ENCODE data around the gene SERPINB4.
"Not testable (repeated sequence)": the region's sequence is repeated elsewhere in the genome, so short reads cannot be mapped to it uniquely, and the experiment has no call there.

Gene SERPINB4

GRCh38 chr18:63644142-63644541 is at the start of gene SERPINB4:
TSS of gene SERPINB4 (minus strand) at chr18:63644256. CDS start at chr18:63643577, 679 bp downstream.
- not testable (repeated sequence) for DNase-seq

DNA sequence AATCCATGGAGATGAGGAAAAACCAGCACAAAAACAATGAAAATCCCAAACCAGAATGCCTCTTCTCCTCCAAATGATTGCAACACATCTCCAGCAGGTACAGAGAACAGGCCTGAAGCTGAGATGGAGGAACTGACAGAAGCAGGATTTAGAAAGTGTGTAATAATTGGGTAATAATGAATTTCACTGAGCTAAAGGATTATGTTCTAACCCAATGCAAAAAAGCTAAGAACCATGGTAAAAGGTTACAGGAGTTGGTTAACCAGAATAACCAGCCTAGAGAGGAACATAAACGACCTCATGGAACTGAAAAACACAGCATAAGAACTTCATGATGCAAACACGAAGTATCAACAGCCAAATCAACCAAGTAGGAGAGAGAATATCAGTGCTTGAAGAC is 45.0 kb upstream of the SERPINB4 start:
- no peak for DNase-seq

GRCh38 chr18:63686871-63687270 is 42.8 kb upstream of the SERPINB4 start:
- no peak for DNase-seq

GRCh38 chr18:63684718-63685117 is 40.7 kb upstream of the SERPINB4 start:
- DNase-seq, result no peak

- no peak for DNase-seq
These were observed 39.8 kb upstream of the SERPINB4 start for GRCh38 chr18:63683890-63684289.

- peak; percentile 98 for DNase-seq
These were observed 39.1 kb upstream of the SERPINB4 start for GRCh38 chr18:63683152-63683551.

GRCh38 chr18:63681449-63682340 is 37.6 kb upstream of the SERPINB4 start:
- DNase-seq, result no peak

DNA sequence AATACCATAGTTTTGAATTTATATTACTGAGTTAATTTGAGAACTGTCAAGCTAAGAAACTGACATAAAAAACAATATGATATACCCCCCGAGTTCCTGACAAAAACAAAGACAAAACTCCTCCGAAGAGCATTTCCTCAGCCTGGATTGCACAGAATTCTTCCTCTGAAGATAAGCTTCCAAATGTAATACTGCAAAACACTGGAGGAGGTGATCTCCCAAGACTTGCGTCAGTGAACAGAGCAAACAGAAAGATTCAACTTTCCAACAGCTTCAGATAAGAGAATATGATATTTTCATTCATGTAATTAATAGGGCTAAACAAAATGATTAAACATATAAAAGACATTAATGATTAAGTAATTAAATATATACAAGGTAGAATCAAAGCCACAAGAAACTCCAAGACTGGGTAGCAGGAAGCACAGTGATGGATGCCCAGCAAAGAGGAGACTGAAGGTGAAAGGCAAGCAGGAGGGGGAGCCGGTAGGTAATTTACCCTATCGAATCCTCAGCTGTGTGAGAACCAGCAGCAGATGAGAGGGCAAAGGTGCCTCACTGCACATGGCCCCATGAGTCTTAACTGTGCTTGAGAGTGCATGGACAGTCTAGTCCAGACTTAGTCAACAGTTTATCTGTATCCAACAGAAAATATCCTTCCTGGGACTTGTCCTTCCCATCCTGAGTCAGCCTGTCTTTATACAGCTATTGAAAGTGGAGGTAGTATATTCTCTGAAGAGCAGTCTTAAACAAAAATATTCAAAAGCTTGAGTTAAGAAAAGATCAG is 36.0 kb upstream of the SERPINB4 start:
- no peak for DNase-seq

- DNase-seq, result peak; percentile 42
These were observed 33.6 kb upstream of the SERPINB4 start for GRCh38 chr18:63677500-63678225.

GRCh38 chr18:63676526-63677323 is 32.7 kb upstream of the SERPINB4 start:
- DNase-seq, result no peak

GRCh38 chr18:63664571-63664970 is 20.5 kb upstream of the SERPINB4 start:
- no peak for DNase-seq

- not testable (repeated sequence) for DNase-seq
These were observed 17.7 kb upstream of the SERPINB4 start, which contains the start of gene SERPINB3 for GRCh38 chr18:63661750-63662149. TSS of gene SERPINB3 (minus strand) at chr18:63661893. CDS start at chr18:63661216, 677 bp downstream.

DNA sequence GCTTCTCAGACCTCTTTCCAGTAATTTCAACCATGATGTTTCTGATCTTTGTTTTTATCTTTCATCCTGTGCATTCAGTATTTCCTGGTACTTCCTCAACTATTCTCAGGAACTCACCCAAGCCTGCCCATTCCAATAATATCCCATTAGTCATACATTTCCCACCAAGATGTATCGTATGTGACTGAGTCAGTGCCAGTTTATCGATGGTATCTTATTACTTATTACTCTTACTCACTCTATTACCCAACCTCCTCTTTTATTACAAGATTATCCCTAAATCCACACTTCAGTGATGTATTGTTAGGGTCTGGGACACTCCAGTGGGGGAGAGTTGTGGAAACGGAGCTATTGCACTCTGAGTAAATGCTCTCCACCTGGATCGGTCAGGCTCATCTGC is 14.9 kb upstream of the SERPINB4 start:
- peak; percentile 44 for DNase-seq

DNA sequence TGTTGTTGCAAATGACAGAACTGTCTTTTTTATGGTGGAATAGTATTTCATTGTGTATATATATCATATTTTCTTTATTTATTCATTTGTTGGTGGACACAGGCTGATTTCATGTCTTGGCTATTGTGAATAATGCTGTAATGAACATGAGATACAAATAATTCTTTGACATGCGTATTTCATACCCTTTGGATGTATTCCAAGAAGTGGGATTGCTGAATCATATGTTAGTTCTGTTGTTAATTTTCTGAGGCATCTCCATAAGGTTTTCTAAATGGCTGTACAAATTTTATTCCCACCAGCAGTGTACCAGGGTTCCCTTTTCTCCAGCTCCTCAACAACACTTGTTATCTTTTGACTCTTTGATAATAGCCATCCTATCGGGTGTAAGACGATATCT is 6.2 kb upstream of the SERPINB4 start:
- peak; percentile 27 for DNase-seq

- DNase-seq, result peak; percentile 64
These were observed 4.2 kb upstream of the SERPINB4 start for GRCh38 chr18:63648241-63648640.

GRCh38 chr18:63646936-63647335 is 2.9 kb upstream of the SERPINB4 start:
- peak; percentile 50 for DNase-seq

DNA sequence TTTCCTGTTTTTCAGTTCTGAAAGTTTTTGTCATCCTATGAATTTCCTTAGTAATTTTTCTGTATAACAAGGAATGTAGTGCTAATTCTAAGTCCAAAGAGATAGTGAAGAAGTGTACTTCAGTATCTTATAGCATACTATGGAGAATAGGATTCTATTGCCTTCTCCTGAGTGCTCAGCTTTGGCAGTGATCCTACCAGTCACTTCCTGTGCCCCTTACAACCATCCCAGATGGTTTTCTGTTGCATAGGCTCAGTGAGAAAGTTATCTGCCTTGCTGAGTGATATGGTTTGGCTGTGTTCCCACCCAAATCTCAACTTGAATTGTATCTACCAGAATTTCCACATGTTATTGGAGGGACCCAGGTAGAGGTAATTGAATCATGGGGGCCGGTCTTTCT is 638 bp upstream of the SERPINB4 start:
- DNase-seq, result peak; percentile 14

DNA sequence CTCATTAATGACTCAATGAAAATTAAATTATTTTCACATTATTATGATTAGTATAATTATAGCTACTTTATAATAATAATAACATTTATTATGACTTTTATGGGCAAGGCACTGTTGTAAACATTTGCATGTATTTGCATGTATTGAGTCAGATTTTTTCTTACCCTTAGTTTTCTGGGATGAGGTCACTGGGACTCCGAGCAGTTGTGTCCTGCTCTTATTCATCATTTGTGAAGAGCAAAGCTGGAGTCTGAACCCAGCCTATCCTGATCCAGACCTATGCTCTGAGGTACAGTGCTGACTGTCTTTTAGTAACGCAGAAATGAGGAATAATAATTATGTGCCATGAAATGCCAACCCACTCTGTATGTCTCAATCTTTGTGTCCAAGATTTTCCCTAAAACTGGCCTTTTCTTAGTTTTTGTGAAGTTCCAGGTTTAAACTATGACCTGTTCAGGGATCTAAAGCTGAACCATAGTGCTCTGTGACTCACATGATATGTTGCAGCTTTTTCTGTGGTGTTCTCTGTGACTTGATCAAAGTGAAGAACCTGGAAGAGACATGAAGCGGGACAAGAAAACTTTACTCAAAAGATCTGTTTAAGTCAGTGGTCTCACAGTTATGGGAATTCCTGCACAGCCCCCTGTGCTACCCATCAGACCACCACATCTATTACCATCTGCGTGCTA is 1.2 kb downstream of the SERPINB4 start:
- DNase-seq, result not testable (repeated sequence)

DNA sequence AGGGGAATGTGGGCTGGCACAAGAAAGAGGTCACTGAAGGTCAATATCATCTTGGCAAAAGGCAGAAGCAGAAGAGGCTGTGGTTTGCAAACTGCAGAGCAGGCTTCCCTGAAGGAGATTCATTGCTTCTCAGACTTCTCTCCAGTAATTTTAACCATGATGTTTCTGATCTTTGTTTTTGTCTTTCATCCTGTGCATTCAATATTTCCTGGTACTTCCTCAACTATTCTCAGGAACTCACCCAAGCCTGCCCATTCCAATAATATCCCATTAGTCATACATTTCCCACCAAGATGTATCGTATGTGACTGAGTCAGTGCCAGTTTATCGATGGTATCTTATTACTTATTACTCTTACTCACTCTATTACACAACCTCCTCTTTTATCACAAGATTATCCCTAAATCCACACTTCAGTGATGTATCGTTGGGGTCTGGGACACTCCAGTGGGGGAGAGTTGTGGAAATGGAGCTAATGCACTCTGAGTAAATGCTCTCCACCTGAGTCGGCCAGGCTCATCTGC is 2.8 kb downstream of the SERPINB4 start:
- DNase-seq, result peak; percentile 35

- DNase-seq, result no peak
These were observed 6.4 kb downstream of the SERPINB4 start for GRCh38 chr18:63637703-63638102.

- no peak for DNase-seq
These were observed 16.2 kb downstream of the SERPINB4 start for GRCh38 chr18:63627819-63628218.
